GM18861 (cell line): ENCODE measurements around the gene ATF3.

ENCODE experiments used
- ATAC-seq: cut with Tn5 transposase; IDR thresholded peaks from one replicate; pipeline ENCODE4 v1.9.1; 2021; ENCODE audit not compliant: unreplicated experiment

ATF3 gene

GRCh38 chr1:212586206-212587015 lies 22.1 kb upstream of the ATF3 start:
- peak; percentile 80 for ATAC-seq

- no peak for ATAC-seq
Observed at GRCh38 chr1:212587016-212587887, 21.3 kb upstream of the ATF3 start.

GRCh38 chr1:212587888-212588510 lies 20.6 kb upstream of the ATF3 start:
- ATAC-seq = no peak

GRCh38 chr1:212589446-212589845 lies 19.1 kb upstream of the ATF3 start:
- ATAC-seq = no peak

GRCh38 chr1:212591922-212592321 lies 16.6 kb upstream of the ATF3 start:
- no peak for ATAC-seq

- ATAC-seq = no peak
Observed at GRCh38 chr1:212593821-212594251, 14.7 kb upstream of the ATF3 start.

GRCh38 chr1:212594640-212595039 lies 13.9 kb upstream of the ATF3 start:
- no peak for ATAC-seq

GRCh38 chr1:212595229-212595628 lies 13.3 kb upstream of the ATF3 start:
- no peak for ATAC-seq

- ATAC-seq = peak; percentile 93
Observed at GRCh38 chr1:212595787-212596714, 12.5 kb upstream of the ATF3 start.

- no peak for ATAC-seq
Observed at GRCh38 chr1:212596798-212597197, 11.8 kb upstream of the ATF3 start.

- no peak for ATAC-seq
Observed at GRCh38 chr1:212597487-212597886, 11.1 kb upstream of the ATF3 start.

- ATAC-seq = no peak
Observed at GRCh38 chr1:212600071-212600915, 8.3 kb upstream of the ATF3 start.

- no peak for ATAC-seq
Observed at GRCh38 chr1:212600980-212601379, 7.6 kb upstream of the ATF3 start.

GRCh38 chr1:212601524-212601923 lies 7.0 kb upstream of the ATF3 start:
- no peak for ATAC-seq

GRCh38 chr1:212605441-212606394 lies 2.8 kb upstream of the ATF3 start:
- ATAC-seq = no peak

GRCh38 chr1:212606395-212607205 lies 2.0 kb upstream of the ATF3 start:
- ATAC-seq = no peak

GRCh38 chr1:212607206-212607912 lies 1.2 kb upstream of the ATF3 start:
- ATAC-seq = no peak
